ENCODE data around the gene CD226.

- TF ChIP-seq CTCF (IDR thresholded peaks at IDR 0.05) (no peak), EP300 (IDR thresholded peaks at IDR 0.05) (no peak), POLR2AphosphoS5 (IDR thresholded peaks at IDR 0.05) (no peak), POLR2A (IDR thresholded peaks at IDR 0.05) (no peak)
Observed at GRCh38 chr18:69974365-69974764, 26.7 kb upstream of the CD226 start.

Measured in stomach (tissue), 4 donors.